ENCODE data around the gene ACSM4. TPM values are rescaled to one million over a fixed set of nuclear protein-coding genes. Genes with fewer than 3 reads are reported as not detected.

ACSM4 gene
- total and polyA plus RNA-seq, 4 donors = not detected

- 65 to 89% methylated on average over 1 of the region's 1 CpG for WGBS, 2 donors
- TF ChIP-seq CTCF (IDR thresholded peaks at IDR 0.05; ENCODE audit: control extremely low read depth, extremely low read depth) = no peak
- Histone ChIP-seq H3K36me3 (ENCODE audit: control insufficient read depth in 4 of 4, insufficient read depth in 4 of 4, low read length in 4 of 4) (no peaks in the 10 kb centered on the region), H3K4me1 (ENCODE audit: control insufficient read depth in 5 of 5, insufficient read depth in 5 of 5, low read length in 5 of 5) (no peaks in the 10 kb centered on the region), H3K27me3 (ENCODE audit: control insufficient read depth in 3 of 3, insufficient read depth in 3 of 3, low read length in 2 of 3) (peaks cover 0 to 2% (median 0%) of the 10 kb centered on the region in 3 donors), H3K9me3 (ENCODE audit: control insufficient read depth in 4 of 4, insufficient read depth in 3 of 4, low read length in 3 of 4) (no peaks in the 10 kb centered on the region), H3K27ac (ENCODE audit: low read depth in 1 of 2, low read length in 1 of 2) (no peak overlapping the region), H3K9ac (ENCODE audit: insufficient read depth in 1 of 2, low read length in 2 of 2) (no peak overlapping the region), H3K4me3 (no peak overlapping the region)
- ATAC-seq (ENCODE audit: insufficient read depth, low FRiP score) (no peak), DNase-seq (no peak)
Observed at GRCh38 chr12:7361265-7361664, 57.4 kb downstream of the ACSM4 start.

GRCh38 chr12:7362734-7363133, 58.9 kb downstream of the ACSM4 start:
- H3K4me3 ChIP-seq = no peak overlapping the region
- no peaks in the 10 kb centered on the region for H3K4me1 ChIP-seq (ENCODE audit: control insufficient read depth in 5 of 5, insufficient read depth in 5 of 5, low read length in 5 of 5)
- H3K27me3 ChIP-seq (ENCODE audit: control insufficient read depth in 3 of 3, insufficient read depth in 3 of 3, low read length in 2 of 3) = peaks cover 0 to 2% (median 0%) of the 10 kb centered on the region in 3 donors
- no peak for TF ChIP-seq CTCF (IDR thresholded peaks at IDR 0.05; ENCODE audit: control extremely low read depth, extremely low read depth)
- H3K9me3 ChIP-seq (ENCODE audit: control insufficient read depth in 4 of 4, insufficient read depth in 3 of 4, low read length in 3 of 4) = no peaks in the 10 kb centered on the region
- no peak overlapping the region for H3K9ac ChIP-seq (ENCODE audit: insufficient read depth in 1 of 2, low read length in 2 of 2)
- H3K36me3 ChIP-seq (ENCODE audit: control insufficient read depth in 4 of 4, insufficient read depth in 4 of 4, low read length in 4 of 4) = no peaks in the 10 kb centered on the region
- no peak for ATAC-seq (ENCODE audit: insufficient read depth, low FRiP score)
- DNase-seq = no peak
- WGBS, 2 donors = 86 to 92% methylated on average over 3 of the region's 3 CpGs
- no peak overlapping the region for H3K27ac ChIP-seq (ENCODE audit: low read depth in 1 of 2, low read length in 1 of 2)

GRCh38 chr12:7369274-7369729, 65.4 kb downstream of the ACSM4 start:
- H3K4me3 ChIP-seq = no peak overlapping the region
- DNase-seq = peak in 1 of 3 donors; percentile 16
- H3K9me3 ChIP-seq (ENCODE audit: control insufficient read depth in 4 of 4, insufficient read depth in 3 of 4, low read length in 3 of 4) = peaks cover 0 to 4% (median 0%) of the 10 kb centered on the region in 4 donors
- no peak overlapping the region for H3K27ac ChIP-seq (ENCODE audit: low read depth in 1 of 2, low read length in 1 of 2)
- no peak for TF ChIP-seq CTCF (IDR thresholded peaks at IDR 0.05; ENCODE audit: control extremely low read depth, extremely low read depth)
- 65 to 74% methylated on average over 10 of the region's 10 CpGs for WGBS, 2 donors
- no peak for ATAC-seq (ENCODE audit: insufficient read depth, low FRiP score)
- H3K27me3 ChIP-seq (ENCODE audit: control insufficient read depth in 3 of 3, insufficient read depth in 3 of 3, low read length in 2 of 3) = no peaks in the 10 kb centered on the region
- H3K9ac ChIP-seq (ENCODE audit: insufficient read depth in 1 of 2, low read length in 2 of 2) = no peak overlapping the region
- H3K4me1 ChIP-seq (ENCODE audit: control insufficient read depth in 5 of 5, insufficient read depth in 5 of 5, low read length in 5 of 5) = no peaks in the 10 kb centered on the region
- no peaks in the 10 kb centered on the region for H3K36me3 ChIP-seq (ENCODE audit: control insufficient read depth in 4 of 4, insufficient read depth in 4 of 4, low read length in 4 of 4)

GRCh38 chr12:7373226-7373625, 69.4 kb downstream of the ACSM4 start:
- H3K9me3 ChIP-seq (ENCODE audit: control insufficient read depth in 4 of 4, insufficient read depth in 3 of 4, low read length in 3 of 4) = peaks cover 0 to 4% (median 0%) of the 10 kb centered on the region in 4 donors
- no peak for DNase-seq
- H3K36me3 ChIP-seq (ENCODE audit: control insufficient read depth in 4 of 4, insufficient read depth in 4 of 4, low read length in 4 of 4) = no peaks in the 10 kb centered on the region
- no peak for ATAC-seq (ENCODE audit: insufficient read depth, low FRiP score)
- no peak overlapping the region for H3K4me3 ChIP-seq
- H3K27me3 ChIP-seq (ENCODE audit: control insufficient read depth in 3 of 3, insufficient read depth in 3 of 3, low read length in 2 of 3) = no peaks in the 10 kb centered on the region
- no peak for TF ChIP-seq CTCF (IDR thresholded peaks at IDR 0.05; ENCODE audit: control extremely low read depth, extremely low read depth)
- no peak overlapping the region for H3K9ac ChIP-seq (ENCODE audit: insufficient read depth in 1 of 2, low read length in 2 of 2)
- no peaks in the 10 kb centered on the region for H3K4me1 ChIP-seq (ENCODE audit: control insufficient read depth in 5 of 5, insufficient read depth in 5 of 5, low read length in 5 of 5)
- no peak overlapping the region for H3K27ac ChIP-seq (ENCODE audit: low read depth in 1 of 2, low read length in 1 of 2)
- WGBS, 2 donors = 79 to 90% methylated on average over 6 of the region's 6 CpGs
